ENCODE data around the gene PODN.

The PODN gene

GRCh38 chr1:53061123-53061858 lies 722 bp upstream of the PODN start:
- Histone ChIP-seq H3K4me2 (no peak overlapping the region), H3K36me3 (ENCODE audit: insufficient read depth) (no peaks in the 10 kb centered on the region), H3K4me1 (ENCODE audit: low read depth, poor library complexity, severe bottlenecking) (no peaks in the 10 kb centered on the region), H3K9ac (no peak overlapping the region), H3K4me3 (IDR thresholded peaks at IDR 0.05; ENCODE audit: insufficient read depth, low read depth, low read length) (no peak overlapping the region), H3K27ac (no peak overlapping the region), H4K20me1 (ENCODE audit: insufficient read depth) (no peaks in the 10 kb centered on the region), H3K79me2 (ENCODE audit: insufficient read depth, low read depth) (no peaks in the 10 kb centered on the region), H3K27me3 (ENCODE audit: insufficient read depth, low read depth) (no peaks in the 10 kb centered on the region), H2AFZ (ENCODE audit: low read depth) (no peak overlapping the region)
- no peak for TF ChIP-seq CTCF (conservative IDR thresholded peaks at IDR 0.05; ENCODE audit: low read depth, low read length)

- H3K27ac ChIP-seq: no peak overlapping the region
- no peak overlapping the region for H3K4me2 ChIP-seq
- H3K4me1 ChIP-seq (ENCODE audit: low read depth, poor library complexity, severe bottlenecking): no peaks in the 10 kb centered on the region
- H3K27me3 ChIP-seq (ENCODE audit: insufficient read depth, low read depth): no peaks in the 10 kb centered on the region
- H3K79me2 ChIP-seq (ENCODE audit: insufficient read depth, low read depth): no peaks in the 10 kb centered on the region
- no peak overlapping the region for H3K4me3 ChIP-seq (IDR thresholded peaks at IDR 0.05; ENCODE audit: insufficient read depth, low read depth, low read length)
- H3K9ac ChIP-seq: no peak overlapping the region
- no peak for TF ChIP-seq CTCF (conservative IDR thresholded peaks at IDR 0.05; ENCODE audit: low read depth, low read length)
- no peaks in the 10 kb centered on the region for H3K36me3 ChIP-seq (ENCODE audit: insufficient read depth)
- no peaks in the 10 kb centered on the region for H4K20me1 ChIP-seq (ENCODE audit: insufficient read depth)
- H2AFZ ChIP-seq (ENCODE audit: low read depth): no peak overlapping the region
These were observed 937 bp downstream of the PODN start for GRCh38 chr1:53062708-53063591.

GRCh38 chr1:53063744-53064515 lies 1.9 kb downstream of the PODN start:
- Histone ChIP-seq H3K4me2 (no peak overlapping the region), H3K27me3 (ENCODE audit: insufficient read depth, low read depth) (no peaks in the 10 kb centered on the region), H3K27ac (no peak overlapping the region), H3K4me1 (ENCODE audit: low read depth, poor library complexity, severe bottlenecking) (no peaks in the 10 kb centered on the region), H3K4me3 (IDR thresholded peaks at IDR 0.05; ENCODE audit: insufficient read depth, low read depth, low read length) (no peak overlapping the region), H3K9ac (no peak overlapping the region), H3K79me2 (ENCODE audit: insufficient read depth, low read depth) (no peaks in the 10 kb centered on the region), H2AFZ (ENCODE audit: low read depth) (no peak overlapping the region), H3K36me3 (ENCODE audit: insufficient read depth) (no peaks in the 10 kb centered on the region), H4K20me1 (ENCODE audit: insufficient read depth) (no peaks in the 10 kb centered on the region)
- no peak for TF ChIP-seq CTCF (conservative IDR thresholded peaks at IDR 0.05; ENCODE audit: low read depth, low read length)

GRCh38 chr1:53065391-53065790 lies 3.4 kb downstream of the PODN start:
- no peak overlapping the region for H3K9ac ChIP-seq
- H3K4me3 ChIP-seq (IDR thresholded peaks at IDR 0.05; ENCODE audit: insufficient read depth, low read depth, low read length): no peak overlapping the region
- H3K36me3 ChIP-seq (ENCODE audit: insufficient read depth): no peaks in the 10 kb centered on the region
- no peak overlapping the region for H3K4me2 ChIP-seq
- no peak overlapping the region for H3K27ac ChIP-seq
- no peaks in the 10 kb centered on the region for H3K79me2 ChIP-seq (ENCODE audit: insufficient read depth, low read depth)
- no peaks in the 10 kb centered on the region for H3K27me3 ChIP-seq (ENCODE audit: insufficient read depth, low read depth)
- no peak overlapping the region for H2AFZ ChIP-seq (ENCODE audit: low read depth)
- H4K20me1 ChIP-seq (ENCODE audit: insufficient read depth): no peaks in the 10 kb centered on the region
- TF ChIP-seq CTCF (conservative IDR thresholded peaks at IDR 0.05; ENCODE audit: low read depth, low read length): no peak
- no peaks in the 10 kb centered on the region for H3K4me1 ChIP-seq (ENCODE audit: low read depth, poor library complexity, severe bottlenecking)
